ENCODE results near the gene ENPEP.

GRCh38 chr4:110474481-110474880 is 1.5 kb upstream of the ENPEP start:
- TF ChIP-seq CTCF (IDR thresholded peaks at IDR 0.05), result no peak
- TF ChIP-seq EP300 (IDR thresholded peaks at IDR 0.05), result no peak
